ENCODE data around the gene CPT1A.

CPT1A gene

GRCh38 chr11:68804786-68805185, 36.9 kb downstream of the CPT1A start:
- DNase-seq = no peak

GRCh38 chr11:68803766-68804165, 38.0 kb downstream of the CPT1A start:
- no peak for DNase-seq

GRCh38 chr11:68798221-68798813, 43.4 kb downstream of the CPT1A start:
- peak in 1 of 58 donors; percentile 4 for DNase-seq

GRCh38 chr11:68796801-68797200, 44.9 kb downstream of the CPT1A start:
- peak in 13 of 58 donors; percentile 1 to 26 (median 5) for DNase-seq

- DNase-seq = no peak
Observed at GRCh38 chr11:68792400-68792966, 49.2 kb downstream of the CPT1A start.

- no peak for DNase-seq
Observed at GRCh38 chr11:68784653-68785052, 57.1 kb downstream of the CPT1A start.

GRCh38 chr11:68783216-68783821, 58.4 kb downstream of the CPT1A start:
- DNase-seq = no peak

GRCh38 chr11:68782711-68783110, 59.0 kb downstream of the CPT1A start:
- DNase-seq = no peak

GRCh38 chr11:68780829-68781228, 60.9 kb downstream of the CPT1A start:
- DNase-seq = no peak

- DNase-seq = no peak
Observed at GRCh38 chr11:68778205-68778604, 63.5 kb downstream of the CPT1A start.

GRCh38 chr11:68776442-68777235, 65.1 kb downstream of the CPT1A start:
- DNase-seq = no peak

- DNase-seq = no peak
Observed at GRCh38 chr11:68775951-68776388, 65.7 kb downstream of the CPT1A start.

- no peak for DNase-seq
Observed at GRCh38 chr11:68774194-68774585, 67.5 kb downstream of the CPT1A start.

- no peak for DNase-seq
Observed at GRCh38 chr11:68773521-68774193, 68.1 kb downstream of the CPT1A start.

- no peak for DNase-seq
Observed at GRCh38 chr11:68772936-68773335, 68.8 kb downstream of the CPT1A start.

GRCh38 chr11:68770781-68771180, 70.9 kb downstream of the CPT1A start:
- no peak for DNase-seq

- no peak for DNase-seq
Observed at GRCh38 chr11:68767672-68768071, 74.0 kb downstream of the CPT1A start.

- no peak for DNase-seq
Observed at GRCh38 chr11:68766786-68767185, 74.9 kb downstream of the CPT1A start.

GRCh38 chr11:68764746-68765145, 77.0 kb downstream of the CPT1A start:
- no peak for DNase-seq

- DNase-seq = no peak
Observed at GRCh38 chr11:68763926-68764657, 77.6 kb downstream of the CPT1A start.

GRCh38 chr11:68763181-68763721, 78.5 kb downstream of the CPT1A start:
- no peak for DNase-seq

All from anterior cingulate cortex (tissue), 58 donors.